IPS-NIHi7 (cell line): ENCODE results near the gene APLN.

Experiments used
- DNase-seq: peaks from one replicate; pipeline ENCODE4 v3.0.0; 2012; ENCODE audit warnings: mixed read lengths; ENCODE audit errors: extremely low spot score

APLN gene

GRCh38 chrX:129654652-129655546, at the start of gene APLN:
TSS of gene APLN (minus strand) at chrX:129654956. CDS start at chrX:129654630, 326 bp downstream.
- DNase-seq = peak; percentile 64

- no peak for DNase-seq
Observed at GRCh38 chrX:129704491-129704890, 49.7 kb upstream of the APLN start.

- DNase-seq = no peak
Observed at GRCh38 chrX:129701624-129702069, 46.9 kb upstream of the APLN start.

- DNase-seq = no peak
Observed at GRCh38 chrX:129700536-129700935, 45.8 kb upstream of the APLN start.

- DNase-seq = no peak
Observed at GRCh38 chrX:129698150-129698549, 43.4 kb upstream of the APLN start.

GRCh38 chrX:129697204-129697829, 42.6 kb upstream of the APLN start:
- DNase-seq = no peak

- DNase-seq = peak; percentile 57
Observed at GRCh38 chrX:129696463-129697155, 41.9 kb upstream of the APLN start.

GRCh38 chrX:129695937-129696336, 41.2 kb upstream of the APLN start:
- DNase-seq = no peak

GRCh38 chrX:129695535-129695934, 40.8 kb upstream of the APLN start:
- DNase-seq = no peak

- no peak for DNase-seq
Observed at GRCh38 chrX:129694805-129695204, 40.0 kb upstream of the APLN start.

GRCh38 chrX:129693354-129693753, 38.6 kb upstream of the APLN start:
- no peak for DNase-seq

- DNase-seq = no peak
Observed at GRCh38 chrX:129690435-129690834, 35.7 kb upstream of the APLN start.

GRCh38 chrX:129689796-129690195, 35.0 kb upstream of the APLN start:
- no peak for DNase-seq

- DNase-seq = no peak
Observed at GRCh38 chrX:129688097-129688496, 33.3 kb upstream of the APLN start.

GRCh38 chrX:129686422-129686948, 31.7 kb upstream of the APLN start:
- no peak for DNase-seq

GRCh38 chrX:129682979-129683378, 28.2 kb upstream of the APLN start:
- no peak for DNase-seq

GRCh38 chrX:129679901-129680300, 25.1 kb upstream of the APLN start:
- DNase-seq = no peak

- DNase-seq = no peak
Observed at GRCh38 chrX:129678614-129679195, 23.9 kb upstream of the APLN start.

- no peak for DNase-seq
Observed at GRCh38 chrX:129667412-129667811, 12.7 kb upstream of the APLN start.

- DNase-seq = peak; percentile 63
Observed at GRCh38 chrX:129665916-129666644, 11.3 kb upstream of the APLN start.

GRCh38 chrX:129663171-129663570, 8.4 kb upstream of the APLN start:
- no peak for DNase-seq
